ENCODE measurements around the gene ELF5. TPM values are rescaled to one million over a fixed set of nuclear protein-coding genes. Genes with fewer than 3 reads are reported as not detected.

Gene ELF5
- total and polyA plus RNA-seq, 10 of the 15 experiments (the other 5 are each of a cell fraction or from before 2014, with no cell fraction given), result not detected

DNA sequence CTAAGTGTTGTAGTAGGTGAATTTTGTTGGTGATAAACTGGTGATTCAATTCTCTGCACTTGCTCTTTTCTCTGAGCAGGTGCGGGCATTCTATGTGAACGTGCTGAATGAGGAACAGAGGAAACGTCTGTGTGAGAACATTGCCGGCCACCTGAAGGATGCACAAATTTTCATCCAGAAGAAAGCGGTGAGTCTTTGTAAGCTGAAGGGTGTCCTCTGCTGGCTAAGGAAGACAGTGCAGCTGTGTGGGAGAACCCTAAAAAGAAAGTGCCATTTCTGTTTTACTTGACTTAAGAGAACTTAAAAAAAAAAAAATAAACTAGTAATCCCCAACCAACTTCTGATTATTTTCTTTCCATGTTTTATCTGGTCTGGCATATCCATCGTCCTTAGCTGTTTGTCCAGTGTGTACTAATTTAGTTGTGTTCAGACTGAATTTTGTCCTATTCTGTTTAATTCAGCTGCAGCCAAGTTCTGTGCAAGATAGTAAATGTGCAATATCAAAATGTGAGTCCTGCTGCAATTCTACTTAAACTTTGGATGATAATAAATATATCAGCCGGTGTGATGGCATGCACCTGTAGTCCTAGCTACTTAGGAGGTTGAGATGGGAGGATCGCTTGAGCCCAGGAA is 45.3 kb downstream of the ELF5 start:
- SMC1A ChIA-PET (ENCODE audit: uncharacterized antibody, unreplicated experiment), result interaction anchor here (0.7 to 3.4 kb wide), 16 partner anchors 8 to 383 kb away, joined by 3 to 30 read pairs (median 3); no protein-coding TSS in a partner anchor

More for the DNA sequence above, 45.3 kb downstream of the ELF5 start:
- in situ Hi-C loops (cut with MboI) (no loop called here), intact Hi-C loops (cut with micrococcal nuclease; ENCODE audit: unreplicated experiment) (loop anchor here (1.0 to 10.0 kb wide), 2 partner anchors 102 to 294 kb away; no protein-coding TSS in a partner anchor)
- peak; percentile 57 for FAIRE-seq
- ChIA-PET CTCF (interaction anchor here (0.6 to 2.9 kb wide), 32 partner anchors 9 to 789 kb away, joined by 3 to 43 read pairs (median 4); partner anchors contain the start of genes CAT and ELF5), POLR2A (interaction anchor here (0.6 kb wide), 1 partner anchor 1085 kb away, joined by 3 read pairs; no protein-coding TSS in a partner anchor), RAD21 (ENCODE audit: unreplicated experiment) (interaction anchor here (0.9 to 3.0 kb wide), 8 partner anchors 20 to 471 kb away, joined by 3 to 22 read pairs (median 3); no protein-coding TSS in a partner anchor)
- Histone ChIP-seq H3K4me1 (ENCODE audit: control insufficient read depth, insufficient read depth, low read length) (no peaks in the 10 kb centered on the region), H4K20me1 (ENCODE audit: control insufficient read depth, insufficient read depth) (no peaks in the 10 kb centered on the region), H3K4me3 (no peak overlapping the region), H3K4me2 (ENCODE audit: control insufficient read depth, insufficient read depth) (no peak overlapping the region), H3K9ac (ENCODE audit: control insufficient read depth, insufficient read depth, low read length) (no peak overlapping the region), H3K36me3 (ENCODE audit: control insufficient read depth in 2 of 2, insufficient read depth in 2 of 2, low read length in 1 of 2) (peaks cover 5 to 13% of the 10 kb centered on the region in 2 experiments; a peak in 3 of 4 replicates), H3K79me2 (ENCODE audit: control insufficient read depth, insufficient read depth, low read length) (no peaks in the 10 kb centered on the region), H3K9me3 (replicated peaks; ENCODE audit: control insufficient read depth, insufficient read depth, low read length) (peaks cover 6% of the 10 kb centered on the region; the same call in 2 of the 3 replicates), H3K27me3 (replicated peaks in 1 of 2; ENCODE audit: control insufficient read depth in 2 of 2, insufficient read depth in 2 of 2, low read length in 1 of 2) (no peaks in the 10 kb centered on the region), H3K27ac (ENCODE audit: control insufficient read depth, insufficient read depth) (no peak overlapping the region), H2AFZ (ENCODE audit: control insufficient read depth, low read depth, low read length) (no peak overlapping the region)
- peak; percentile 62 for ATAC-seq
- peak; percentile 67 for TF ChIP-seq RAD21 (IDR thresholded peaks at IDR 0.05; ENCODE audit: insufficient read depth, low read depth, low read length)
- peak; percentile 37; the same call in 1 of the 2 replicates for TF ChIP-seq SMC3 (IDR thresholded peaks at IDR 0.05; ENCODE audit: borderline replicate concordance, low read length)
- TF ChIP-seq, protein P1, sequence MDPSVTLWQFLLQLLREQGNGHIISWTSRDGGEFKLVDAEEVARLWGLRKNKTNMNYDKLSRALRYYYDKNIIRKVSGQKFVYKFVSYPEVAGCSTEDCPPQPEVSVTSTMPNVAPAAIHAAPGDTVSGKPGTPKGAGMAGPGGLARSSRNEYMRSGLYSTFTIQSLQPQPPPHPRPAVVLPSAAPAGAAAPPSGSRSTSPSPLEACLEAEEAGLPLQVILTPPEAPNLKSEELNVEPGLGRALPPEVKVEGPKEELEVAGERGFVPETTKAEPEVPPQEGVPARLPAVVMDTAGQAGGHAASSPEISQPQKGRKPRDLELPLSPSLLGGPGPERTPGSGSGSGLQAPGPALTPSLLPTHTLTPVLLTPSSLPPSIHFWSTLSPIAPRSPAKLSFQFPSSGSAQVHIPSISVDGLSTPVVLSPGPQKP (IDR thresholded peaks at IDR 0.05; ENCODE audit: low read depth, low read length), result no peak
- TF ChIP-seq, protein P2, sequence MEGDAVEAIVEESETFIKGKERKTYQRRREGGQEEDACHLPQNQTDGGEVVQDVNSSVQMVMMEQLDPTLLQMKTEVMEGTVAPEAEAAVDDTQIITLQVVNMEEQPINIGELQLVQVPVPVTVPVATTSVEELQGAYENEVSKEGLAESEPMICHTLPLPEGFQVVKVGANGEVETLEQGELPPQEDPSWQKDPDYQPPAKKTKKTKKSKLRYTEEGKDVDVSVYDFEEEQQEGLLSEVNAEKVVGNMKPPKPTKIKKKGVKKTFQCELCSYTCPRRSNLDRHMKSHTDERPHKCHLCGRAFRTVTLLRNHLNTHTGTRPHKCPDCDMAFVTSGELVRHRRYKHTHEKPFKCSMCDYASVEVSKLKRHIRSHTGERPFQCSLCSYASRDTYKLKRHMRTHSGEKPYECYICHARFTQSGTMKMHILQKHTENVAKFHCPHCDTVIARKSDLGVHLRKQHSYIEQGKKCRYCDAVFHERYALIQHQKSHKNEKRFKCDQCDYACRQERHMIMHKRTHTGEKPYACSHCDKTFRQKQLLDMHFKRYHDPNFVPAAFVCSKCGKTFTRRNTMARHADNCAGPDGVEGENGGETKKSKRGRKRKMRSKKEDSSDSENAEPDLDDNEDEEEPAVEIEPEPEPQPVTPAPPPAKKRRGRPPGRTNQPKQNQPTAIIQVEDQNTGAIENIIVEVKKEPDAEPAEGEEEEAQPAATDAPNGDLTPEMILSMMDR (IDR thresholded peaks at IDR 0.05 in 2 of 3, conservative IDR thresholded peaks at IDR 0.05 in 1 of 3; ENCODE audit: control insufficient read depth in 2 of 3, extremely low read depth in 1 of 3, insufficient read depth in 1 of 3, low read depth in 3 of 3, low read length in 3 of 3), result peak; percentile 55 to 73 (median 67)
- TF ChIP-seq, protein P3, sequence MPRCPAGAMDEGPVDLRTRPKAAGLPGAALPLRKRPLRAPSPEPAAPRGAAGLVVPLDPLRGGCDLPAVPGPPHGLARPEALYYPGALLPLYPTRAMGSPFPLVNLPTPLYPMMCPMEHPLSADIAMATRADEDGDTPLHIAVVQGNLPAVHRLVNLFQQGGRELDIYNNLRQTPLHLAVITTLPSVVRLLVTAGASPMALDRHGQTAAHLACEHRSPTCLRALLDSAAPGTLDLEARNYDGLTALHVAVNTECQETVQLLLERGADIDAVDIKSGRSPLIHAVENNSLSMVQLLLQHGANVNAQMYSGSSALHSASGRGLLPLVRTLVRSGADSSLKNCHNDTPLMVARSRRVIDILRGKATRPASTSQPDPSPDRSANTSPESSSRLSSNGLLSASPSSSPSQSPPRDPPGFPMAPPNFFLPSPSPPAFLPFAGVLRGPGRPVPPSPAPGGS (IDR thresholded peaks at IDR 0.05; ENCODE audit: borderline replicate concordance, insufficient read depth, low read depth, low read length, poor library complexity, severe bottlenecking), result no peak
- TF ChIP-seq, protein P4, sequence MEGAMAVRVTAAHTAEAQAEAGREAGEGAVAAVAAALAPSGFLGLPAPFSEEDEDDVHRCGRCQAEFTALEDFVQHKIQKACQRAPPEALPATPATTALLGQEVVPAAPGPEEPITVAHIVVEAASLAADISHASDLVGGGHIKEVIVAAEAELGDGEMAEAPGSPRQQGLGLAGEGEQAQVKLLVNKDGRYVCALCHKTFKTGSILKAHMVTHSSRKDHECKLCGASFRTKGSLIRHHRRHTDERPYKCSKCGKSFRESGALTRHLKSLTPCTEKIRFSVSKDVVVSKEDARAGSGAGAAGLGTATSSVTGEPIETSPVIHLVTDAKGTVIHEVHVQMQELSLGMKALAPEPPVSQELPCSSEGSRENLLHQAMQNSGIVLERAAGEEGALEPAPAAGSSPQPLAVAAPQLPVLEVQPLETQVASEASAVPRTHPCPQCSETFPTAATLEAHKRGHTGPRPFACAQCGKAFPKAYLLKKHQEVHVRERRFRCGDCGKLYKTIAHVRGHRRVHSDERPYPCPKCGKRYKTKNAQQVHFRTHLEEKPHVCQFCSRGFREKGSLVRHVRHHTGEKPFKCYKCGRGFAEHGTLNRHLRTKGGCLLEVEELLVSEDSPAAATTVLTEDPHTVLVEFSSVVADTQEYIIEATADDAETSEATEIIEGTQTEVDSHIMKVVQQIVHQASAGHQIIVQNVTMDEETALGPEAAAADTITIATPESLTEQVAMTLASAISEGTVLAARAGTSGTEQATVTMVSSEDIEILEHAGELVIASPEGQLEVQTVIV (IDR thresholded peaks at IDR 0.05; ENCODE audit: borderline replicate concordance, partially characterized antibody), result no peak
- TF ChIP-seq NFYA (IDR thresholded peaks at IDR 0.05; ENCODE audit: borderline replicate concordance, low read depth, low read length), result no peak
- DNase-seq (ENCODE audit: low read depth, low spot score), result no peak
- 81% methylated on average over 8 of the region's 8 CpGs for WGBS (ENCODE audit: insufficient coverage, insufficient replicate concordance, low lambda C conversion rate, missing lambda C conversion rate)
- BruUV-seq (replicated peaks), result no TSS peak
